HCT116 (cell line): ENCODE data around the gene SDF2L1. TPM values are rescaled to one million over a fixed set of nuclear protein-coding genes. Genes with fewer than 3 reads are reported as not detected.

Experiments used
- ATAC-seq: fragments of 200-7000 bp; cut with Tn5 transposase; 2 replicates; pipeline ENCODE4 v1.9.1; 2020; ENCODE audit warnings: mild to moderate bottlenecking, moderate library complexity
- BruUV-seq: library from RNA; stranded (reverse); fragments of 400-500 nt; replicated peaks from 2 replicates; lab custom pipeline; 2021; lab: Mats Ljungman, UMichigan
- CTCF ChIA-PET: fragments of 300-600 bp; sonication (Branson Sonifier 250); formaldehyde crosslinking; loops from one replicate; lab custom pipeline; 2021; ENCODE audit warnings: antibody characterized with exemption; lab: Charles Lee
- POLR2A ChIA-PET: fragments of 300-600, 350-600 bp; sonication (Branson Sonifier 250); formaldehyde crosslinking; loops from one replicate; lab custom pipeline; 2021; ENCODE audit warnings: antibody characterized with exemption; lab: Charles Lee
- RAD21 ChIA-PET, 2 experiments: fragments of 300-600 bp; sonication (Branson Sonifier 250); formaldehyde crosslinking; loops; one replicate each; lab custom pipeline; 2023; ENCODE audit warnings: low total read pairs in 2 of 2; ENCODE audit not compliant: uncharacterized antibody in 2 of 2, unreplicated experiment in 2 of 2, low non-redundant PET in 1 of 2; lab: Charles Lee
- DNase-seq: peaks from one replicate; pipeline ENCODE4 v3.0.0-alpha.2; 2010; ENCODE audit warnings: low read depth, low spot score
- H2AFZ ChIP-seq: fragments of 200-600 bp; shearing (Covaris generic), sonication (generic); 2 replicates; pipeline ENCODE4 v1.6.1; 2017; ENCODE audit warnings: low read depth, mixed run types, mixed read lengths, antibody characterized with exemption, low read length; ENCODE audit not compliant: poor library complexity, severe bottlenecking
- H3K27ac ChIP-seq: 2 replicates; pipeline ENCODE4 v1.5.1; 2012; ENCODE audit warnings: low read depth, low read length
- H3K27me3 ChIP-seq: fragments of 200-600 bp; sonication (generic); 2 replicates; pipeline ENCODE4 v1.6.1; 2016; ENCODE audit warnings: mixed run types, low read length, mixed read lengths; ENCODE audit not compliant: insufficient read depth
- H3K36me3 ChIP-seq, 2 experiments: fragments of 200-500 bp in 1 of 2; fragments of 200-600 bp in 1 of 2; sonication (Bioruptor generic) in 1 of 2; sonication (generic) in 1 of 2; 2 replicates each; pipeline versions ENCODE4 v1.5.1 to v1.6.1; 2014 to 2016; ENCODE audit warnings: low read length in 2 of 2, inconsistent platforms in 1 of 2, mixed read lengths in 1 of 2, mixed run types in 1 of 2; ENCODE audit not compliant: insufficient read depth in 2 of 2, control insufficient read depth in 1 of 2
- H3K4me1 ChIP-seq, 2 experiments: fragments of 200-600 bp in 1 of 2; sonication (generic) in 1 of 2; 2 replicates each; pipeline versions ENCODE4 v1.5.1 to v1.6.1; 2012 to 2017; ENCODE audit warnings: low read length in 2 of 2, inconsistent platforms in 1 of 2, mild to moderate bottlenecking in 1 of 2, mixed read lengths in 1 of 2, mixed run types in 1 of 2, moderate library complexity in 1 of 2; ENCODE audit not compliant: insufficient read depth in 2 of 2, control insufficient read depth in 1 of 2
- H3K4me2 ChIP-seq: fragments of 200-600 bp; sonication (generic); 2 replicates; pipeline ENCODE4 v1.6.1; 2017; ENCODE audit warnings: mixed run types, low read length, mixed read lengths
- H3K4me3 ChIP-seq, 2 experiments: fragments of 200-600 bp in 1 of 2; sonication (generic) in 1 of 2; replicated peaks in 1 of 2; 2 replicates each; pipeline ENCODE4 v1.5.1; 2011 to 2016; ENCODE audit warnings: low read length in 2 of 2, control low read depth in 1 of 2, low read depth in 1 of 2, mild to moderate bottlenecking in 1 of 2, mixed read lengths in 1 of 2, mixed run types in 1 of 2
- H3K79me2 ChIP-seq: fragments of 200-600 bp; sonication (generic); 2 replicates; pipeline ENCODE4 v1.6.1; 2017; ENCODE audit warnings: mild to moderate bottlenecking, mixed run types, low read length, moderate library complexity, mixed read lengths; ENCODE audit not compliant: insufficient read depth
- H3K9ac ChIP-seq: fragments of 200-600 bp; sonication (generic); 2 replicates; pipeline ENCODE4 v1.6.1; 2016; ENCODE audit warnings: low read length, mixed read lengths
- H3K9me2 ChIP-seq: fragments of 200-600 bp; sonication (generic), shearing (Covaris generic); 2 replicates; pipeline ENCODE4 v1.6.1; 2017; ENCODE audit warnings: mixed run types, mild to moderate bottlenecking, moderate library complexity; ENCODE audit not compliant: insufficient read depth
- H3K9me3 ChIP-seq, 2 experiments: fragments of 200-500 bp in 1 of 2; fragments of 200-600 bp in 1 of 2; sonication (Bioruptor generic) in 1 of 2; sonication (generic) in 1 of 2; 2 replicates each; pipeline ENCODE4 v1.6.1; 2014 to 2017; ENCODE audit warnings: low read length in 2 of 2, mixed read lengths in 2 of 2, inconsistent platforms in 1 of 2, low read depth in 1 of 2, mild to moderate bottlenecking in 1 of 2, mixed run types in 1 of 2, moderate library complexity in 1 of 2; ENCODE audit not compliant: control insufficient read depth in 1 of 2, insufficient read depth in 1 of 2
- H4K20me1 ChIP-seq: fragments of 200-600 bp; sonication (generic), shearing (Covaris generic); 2 replicates; pipeline ENCODE4 v1.6.1; 2017; ENCODE audit warnings: mixed run types, mild to moderate bottlenecking, moderate library complexity; ENCODE audit not compliant: insufficient read depth
- CEBPB ChIP-seq: IDR thresholded peaks from 2 replicates; pipeline ENCODE4 v1.6.1; 2012; ENCODE audit warnings: low read depth
- EZH2 ChIP-seq: fragments of 200-600 bp; sonication (generic); IDR thresholded peaks from 2 replicates; pipeline ENCODE4 v1.6.1; 2017; ENCODE audit warnings: antibody characterized with exemption, mixed run types
- POLR2AphosphoS5 ChIP-seq: IDR thresholded peaks from 2 replicates; pipeline ENCODE4 v1.6.1; 2011; ENCODE audit warnings: mild to moderate bottlenecking, low read depth, low read length, moderate library complexity
- SRF ChIP-seq: IDR thresholded peaks from 2 replicates; pipeline ENCODE4 v1.6.1; 2012; ENCODE audit warnings: low read depth
- intact Hi-C: fragments of 100-400 bp; cut with micrococcal nuclease; formaldehyde crosslinking; loops from 2 replicates; pipeline ENCODE4 v1.10.0; 2022
- total RNA-seq: library from RNA; stranded (reverse); gene quantifications from one replicate; pipeline ENCODE4 v1.2.1, GENCODE V29; 2021; ENCODE audit not compliant: unreplicated experiment
- TF ChIP-seq, protein P1 (sequence below): IDR thresholded peaks from 2 replicates; pipeline ENCODE4 v1.6.1; 2011; ENCODE audit warnings: mild to moderate bottlenecking, low read length, moderate library complexity; ENCODE audit not compliant: insufficient replicate concordance; ENCODE audit errors: extremely low read depth

The SDF2L1 gene
- total RNA-seq, 1 experiment from 2014 or later: 86.2 TPM

DNA sequence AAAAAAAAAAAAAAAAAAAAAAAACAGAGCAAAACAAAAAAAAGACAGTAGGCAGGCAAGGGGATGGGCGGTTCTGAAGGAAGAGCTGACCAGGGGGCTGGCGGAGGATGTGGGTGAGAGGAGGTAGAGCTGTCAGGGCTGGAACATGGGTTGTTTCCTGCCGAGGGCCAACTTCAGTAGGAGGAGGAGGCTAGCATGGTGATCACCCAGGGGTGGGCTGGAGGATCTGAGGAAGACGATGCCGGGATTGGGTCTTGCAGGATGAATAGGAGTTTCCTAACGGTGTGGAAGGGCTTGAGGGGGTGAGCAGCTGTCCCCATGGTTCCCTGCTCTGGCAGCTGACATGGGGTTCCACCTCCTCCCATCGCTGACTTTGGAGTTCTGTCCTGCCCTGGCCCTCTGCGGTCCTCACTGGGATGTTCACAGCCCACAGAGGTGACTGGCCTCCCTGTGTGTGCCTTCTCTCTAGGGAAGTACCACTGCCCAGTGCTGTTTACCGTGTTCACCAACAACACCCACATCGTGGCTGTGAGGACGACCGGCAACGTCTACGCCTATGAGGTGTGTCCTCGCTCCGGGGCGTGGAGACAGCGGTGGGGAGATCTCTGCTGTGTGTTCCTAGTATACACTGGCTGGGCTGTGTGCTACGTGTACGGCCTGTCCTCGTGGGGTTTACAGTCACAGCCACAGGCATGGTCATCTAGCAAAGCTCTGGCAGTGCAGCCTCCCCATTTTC is 38.9 kb downstream of the SDF2L1 start:
- peaks cover 0 to 6% of the 10 kb centered on the region in 2 experiments; a peak in 1 of 4 replicates for H3K4me1 ChIP-seq
- no peak overlapping the region for H3K9ac ChIP-seq
- H3K79me2 ChIP-seq: no peaks in the 10 kb centered on the region
- no peak for TF ChIP-seq POLR2AphosphoS5
- no peak for TF ChIP-seq CEBPB
- TF ChIP-seq, protein P1, sequence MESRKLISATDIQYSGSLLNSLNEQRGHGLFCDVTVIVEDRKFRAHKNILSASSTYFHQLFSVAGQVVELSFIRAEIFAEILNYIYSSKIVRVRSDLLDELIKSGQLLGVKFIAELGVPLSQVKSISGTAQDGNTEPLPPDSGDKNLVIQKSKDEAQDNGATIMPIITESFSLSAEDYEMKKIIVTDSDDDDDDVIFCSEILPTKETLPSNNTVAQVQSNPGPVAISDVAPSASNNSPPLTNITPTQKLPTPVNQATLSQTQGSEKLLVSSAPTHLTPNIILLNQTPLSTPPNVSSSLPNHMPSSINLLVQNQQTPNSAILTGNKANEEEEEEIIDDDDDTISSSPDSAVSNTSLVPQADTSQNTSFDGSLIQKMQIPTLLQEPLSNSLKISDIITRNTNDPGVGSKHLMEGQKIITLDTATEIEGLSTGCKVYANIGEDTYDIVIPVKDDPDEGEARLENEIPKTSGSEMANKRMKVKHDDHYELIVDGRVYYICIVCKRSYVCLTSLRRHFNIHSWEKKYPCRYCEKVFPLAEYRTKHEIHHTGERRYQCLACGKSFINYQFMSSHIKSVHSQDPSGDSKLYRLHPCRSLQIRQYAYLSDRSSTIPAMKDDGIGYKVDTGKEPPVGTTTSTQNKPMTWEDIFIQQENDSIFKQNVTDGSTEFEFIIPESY: no peak
- TF ChIP-seq EZH2: no peak
- TF ChIP-seq SRF: no peak
- no peaks in the 10 kb centered on the region for H3K27me3 ChIP-seq
- H3K9me3 ChIP-seq: no peaks in the 10 kb centered on the region
- peaks cover 7 to 9% of the 10 kb centered on the region in 2 experiments; a peak in 3 of 4 replicates for H3K36me3 ChIP-seq
- intact Hi-C loops: no loop called here
- no peak overlapping the region for H3K27ac ChIP-seq
- BruUV-seq: no TSS peak
- H2AFZ ChIP-seq: no peak overlapping the region
- no peak overlapping the region for H3K4me3 ChIP-seq
- no peak overlapping the region for H3K4me2 ChIP-seq
- CTCF ChIA-PET: no interaction called here
- RAD21 ChIA-PET: no interaction called here
- DNase-seq (no peak), ATAC-seq (no peak)
- no peaks in the 10 kb centered on the region for H3K9me2 ChIP-seq
- POLR2A ChIA-PET: no interaction called here
- H4K20me1 ChIP-seq: no peaks in the 10 kb centered on the region
